Measurements from ENCODE around the gene PUS10.

The PUS10 gene

DNA sequence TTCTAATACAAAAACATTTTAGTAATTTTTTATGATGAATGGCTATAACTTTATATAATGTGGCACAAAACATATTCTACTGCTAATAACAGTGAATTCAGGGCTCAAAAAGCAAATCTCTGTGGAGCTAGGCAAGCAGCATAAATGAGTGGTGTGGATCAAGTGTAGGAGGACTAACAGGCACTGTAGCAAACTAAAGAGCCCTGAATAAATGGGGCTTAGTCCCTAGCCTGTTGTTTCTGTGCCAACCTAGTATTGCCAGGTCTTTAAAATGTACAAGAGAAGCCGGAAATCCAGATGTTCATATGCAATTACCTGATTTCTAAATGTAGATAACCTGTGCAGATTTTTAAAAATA is 118.2 kb downstream of the PUS10 start:
- TF ChIP-seq, protein P1, sequence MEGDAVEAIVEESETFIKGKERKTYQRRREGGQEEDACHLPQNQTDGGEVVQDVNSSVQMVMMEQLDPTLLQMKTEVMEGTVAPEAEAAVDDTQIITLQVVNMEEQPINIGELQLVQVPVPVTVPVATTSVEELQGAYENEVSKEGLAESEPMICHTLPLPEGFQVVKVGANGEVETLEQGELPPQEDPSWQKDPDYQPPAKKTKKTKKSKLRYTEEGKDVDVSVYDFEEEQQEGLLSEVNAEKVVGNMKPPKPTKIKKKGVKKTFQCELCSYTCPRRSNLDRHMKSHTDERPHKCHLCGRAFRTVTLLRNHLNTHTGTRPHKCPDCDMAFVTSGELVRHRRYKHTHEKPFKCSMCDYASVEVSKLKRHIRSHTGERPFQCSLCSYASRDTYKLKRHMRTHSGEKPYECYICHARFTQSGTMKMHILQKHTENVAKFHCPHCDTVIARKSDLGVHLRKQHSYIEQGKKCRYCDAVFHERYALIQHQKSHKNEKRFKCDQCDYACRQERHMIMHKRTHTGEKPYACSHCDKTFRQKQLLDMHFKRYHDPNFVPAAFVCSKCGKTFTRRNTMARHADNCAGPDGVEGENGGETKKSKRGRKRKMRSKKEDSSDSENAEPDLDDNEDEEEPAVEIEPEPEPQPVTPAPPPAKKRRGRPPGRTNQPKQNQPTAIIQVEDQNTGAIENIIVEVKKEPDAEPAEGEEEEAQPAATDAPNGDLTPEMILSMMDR (IDR thresholded peaks at IDR 0.05; ENCODE audit: extremely low read depth, insufficient read depth, missing control alignments), result no peak
- in situ Hi-C loops (cut with MboI; ENCODE audit: low pct_unique_long_range_greater_than_20kb, low sequenced_read_pairs, unreplicated experiment), result no loop called here
- DNase-seq (ENCODE audit: low spot score), result no peak

DNA sequence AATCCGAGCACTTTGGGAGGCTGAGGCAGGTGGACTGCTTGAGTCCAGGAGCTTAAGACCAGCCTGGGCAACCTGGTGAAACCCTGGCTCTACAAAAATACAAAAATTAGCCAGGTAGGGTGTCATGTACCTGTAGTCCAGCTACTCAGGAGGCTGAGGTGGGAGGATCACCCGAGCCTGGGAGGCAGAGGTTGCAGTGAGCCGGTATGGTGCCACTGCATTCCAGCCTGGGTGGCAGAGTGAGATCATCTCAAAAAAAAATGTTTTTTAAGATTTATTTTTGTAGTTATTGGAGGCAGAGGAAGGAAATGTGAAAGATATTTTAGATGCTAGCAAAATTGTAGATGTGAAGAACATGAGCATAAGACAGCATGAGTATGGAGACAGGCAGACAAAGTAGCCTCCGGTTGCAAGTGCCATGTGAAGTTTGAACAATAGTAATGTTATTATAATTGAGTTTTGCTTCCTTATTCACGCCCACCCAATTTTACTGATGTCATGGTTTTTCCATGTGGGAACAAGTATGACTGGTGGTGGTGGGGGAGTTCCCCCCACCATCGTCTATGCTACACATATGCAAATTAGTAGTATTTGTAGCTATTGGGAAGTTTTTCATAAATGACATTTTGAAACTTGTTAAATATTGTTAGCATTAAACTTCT is 118.7 kb downstream of the PUS10 start:
- in situ Hi-C loops (cut with MboI; ENCODE audit: low pct_unique_long_range_greater_than_20kb, low sequenced_read_pairs, unreplicated experiment), result no loop called here
- TF ChIP-seq, protein P1 (IDR thresholded peaks at IDR 0.05; ENCODE audit: extremely low read depth, insufficient read depth, missing control alignments), result no peak
- peak; percentile 31 for DNase-seq (ENCODE audit: low spot score)

DNA sequence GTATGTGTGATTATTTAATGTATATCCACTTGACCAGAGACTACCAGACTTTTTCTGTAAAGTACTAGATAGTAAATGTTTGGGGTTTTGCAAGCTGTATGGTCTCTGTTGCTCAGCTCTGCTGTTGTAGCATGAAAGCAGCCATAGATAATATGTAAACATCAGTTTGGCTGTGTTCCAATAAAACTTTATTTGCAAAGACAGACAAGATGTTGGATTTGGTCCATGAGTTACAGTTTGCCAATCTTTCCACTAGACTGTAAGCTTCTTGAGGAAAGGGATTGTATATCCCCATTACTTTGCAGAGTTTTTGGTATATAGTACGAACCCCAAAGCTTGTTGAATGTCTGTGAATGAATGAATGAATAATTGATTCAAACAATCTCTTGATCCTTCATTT is 119.5 kb downstream of the PUS10 start:
- TF ChIP-seq, protein P1 (IDR thresholded peaks at IDR 0.05; ENCODE audit: extremely low read depth, insufficient read depth, missing control alignments), result no peak
- no peak for DNase-seq (ENCODE audit: low spot score)
- in situ Hi-C loops (cut with MboI; ENCODE audit: low pct_unique_long_range_greater_than_20kb, low sequenced_read_pairs, unreplicated experiment), result no loop called here

Measured in GM13977 (cell line).